Endothelial cell of umbilical vein (primary cell): ENCODE measurements around the gene RET.

Experiments
- CTCF ChIP-seq, 2 donors: IDR thresholded peaks; 1 replicate in 1 of 2; 2 replicates in 1 of 2; pipeline ENCODE4 v1.5.1; 2011; ENCODE audit warnings: low read length in 2 of 2, mild to moderate bottlenecking in 2 of 2, moderate library complexity in 2 of 2, control low read depth in 1 of 2, inconsistent platforms in 1 of 2, low read depth in 1 of 2; ENCODE audit not compliant: insufficient read depth in 1 of 2; ENCODE audit errors: extremely low read depth in 1 of 2
- EZH2 ChIP-seq: IDR thresholded peaks from 2 replicates; pipeline ENCODE4 v1.6.1; 2012; ENCODE audit warnings: borderline replicate concordance, low read depth, mild to moderate bottlenecking, moderate library complexity, low read length, inconsistent platforms; ENCODE audit not compliant: severe bottlenecking
- FOS ChIP-seq: IDR thresholded peaks from 2 replicates; pipeline ENCODE4 v1.6.1; 2011; ENCODE audit warnings: mild to moderate bottlenecking, low read length, moderate library complexity, borderline replicate concordance; ENCODE audit not compliant: insufficient read depth
- GATA2 ChIP-seq: IDR thresholded peaks from 2 replicates; pipeline ENCODE4 v1.7.0; 2011; ENCODE audit warnings: low read depth, mild to moderate bottlenecking, moderate library complexity, mixed read lengths, low read length; ENCODE audit not compliant: insufficient read length, insufficient read depth
- MYC ChIP-seq: IDR thresholded peaks from one replicate; pipeline ENCODE4 v1.6.1; 2011; ENCODE audit warnings: mild to moderate bottlenecking, low read depth, low read length
- POLR2A ChIP-seq: IDR thresholded peaks from 2 replicates; pipeline ENCODE4 v1.6.1; 2012; ENCODE audit warnings: low read depth, mild to moderate bottlenecking, control low read depth, low read length

- TF ChIP-seq GATA2 (no peak), MYC (no peak), CTCF (IDR thresholded peaks at IDR 0.05; ENCODE audit: extremely low read depth in 1 of 2, insufficient read depth in 1 of 2, low read depth in 1 of 2, low read length in 2 of 2) (no peak), POLR2A (no peak), EZH2 (no peak), FOS (no peak)
Measured at GRCh38 chr10:43045631-43046287, 31.1 kb upstream of the RET start.
